Smooth muscle cell (in vitro differentiated cells): ENCODE results near the gene ETFA. TPM values are rescaled to one million over a fixed set of nuclear protein-coding genes. Genes with fewer than 3 reads are reported as not detected.
A peak's percentile ranks its signal among the peaks of the same experiment; 100 is the strongest.

ENCODE experiments used
- DNase-seq: peaks from one replicate; lab custom pipeline; 2025; ENCODE audit not compliant: unreplicated experiment; lab: John Stamatoyannopoulos, UW
- H2AFZ ChIP-seq: fragments of 200-600 bp; sonication (generic); 2 replicates; pipeline ENCODE4 v1.6.0; 2016; ENCODE audit warnings: antibody characterized with exemption, low read depth, mild to moderate bottlenecking
- H3F3A ChIP-seq: fragments of 200-600 bp; sonication (generic); 2 replicates; pipeline ENCODE4 v1.6.0; 2017; ENCODE audit warnings: antibody characterized with exemption, low read depth
- H3K27ac ChIP-seq: fragments of 200-600 bp; sonication (generic); 2 replicates; pipeline ENCODE4 v1.5.1; 2016; ENCODE audit warnings: low read depth, mild to moderate bottlenecking
- H3K27me3 ChIP-seq: fragments of 200-600 bp; sonication (generic); 2 replicates; pipeline ENCODE4 v1.6.1; 2016; ENCODE audit warnings: low read depth, mild to moderate bottlenecking
- H3K36me3 ChIP-seq: fragments of 200-600 bp; sonication (generic); 2 replicates; pipeline ENCODE4 v1.5.1; 2016; ENCODE audit warnings: low read depth
- H3K4me1 ChIP-seq: fragments of 200-600 bp; sonication (generic); 2 replicates; pipeline ENCODE4 v1.5.1; 2016; ENCODE audit warnings: low read depth
- H3K4me2 ChIP-seq: fragments of 200-600 bp; sonication (generic); 2 replicates; pipeline ENCODE4 v1.6.0; 2016; ENCODE audit warnings: mild to moderate bottlenecking
- H3K4me3 ChIP-seq: fragments of 200-600 bp; sonication (generic); 2 replicates; pipeline ENCODE4 v1.5.1; 2016; ENCODE audit warnings: mild to moderate bottlenecking
- H3K79me2 ChIP-seq: fragments of 200-600 bp; sonication (generic); 2 replicates; pipeline ENCODE4 v1.6.0; 2016; ENCODE audit warnings: low read depth, mild to moderate bottlenecking
- H3K9ac ChIP-seq: fragments of 200-600 bp; sonication (generic); 2 replicates; pipeline ENCODE4 v1.6.0; 2016; ENCODE audit warnings: low read depth
- H3K9me3 ChIP-seq: fragments of 200-600 bp; sonication (generic); replicated peaks from 2 replicates; pipeline ENCODE4 v1.5.1; 2016; ENCODE audit warnings: low read depth
- H4K20me1 ChIP-seq: fragments of 200-600 bp; sonication (generic); 2 replicates; pipeline ENCODE4 v1.6.0; 2016; ENCODE audit warnings: low read depth
- WGBS: methylation state at CpG from one replicate; pipeline ENCODE4 v1.1.7; 2016; ENCODE audit warnings: low lambda C conversion rate; 5-methylcytosine and 5-hydroxymethylcytosine counted together
- polyA plus RNA-seq: library from polyadenylated mRNA; unstranded; fragments of >200 nt; fragmentation: Nextera tagmentation; extraction: Ambion mirVana; gene quantifications from 2 replicates; pipeline ENCODE4 v1.2.1, GENCODE V29; 2016
- total RNA-seq: library from RNA; depleted of rRNA; stranded (reverse); fragments of >200 nt; gene quantifications from 2 replicates; pipeline ENCODE4 v1.2.3, GENCODE V29; 2014
- TF ChIP-seq, protein P1 (sequence below): fragments of 200-600 bp; sonication (generic); IDR thresholded peaks from 2 replicates; pipeline ENCODE4 v1.5.1; 2017; ENCODE audit warnings: borderline replicate concordance, mild to moderate bottlenecking, antibody characterized with exemption; ENCODE audit not compliant: insufficient read depth, poor library complexity, severe bottlenecking

ETFA gene
- total and polyA plus RNA-seq, 2 experiments from 2014 or later: 98.0 to 119 TPM

DNA sequence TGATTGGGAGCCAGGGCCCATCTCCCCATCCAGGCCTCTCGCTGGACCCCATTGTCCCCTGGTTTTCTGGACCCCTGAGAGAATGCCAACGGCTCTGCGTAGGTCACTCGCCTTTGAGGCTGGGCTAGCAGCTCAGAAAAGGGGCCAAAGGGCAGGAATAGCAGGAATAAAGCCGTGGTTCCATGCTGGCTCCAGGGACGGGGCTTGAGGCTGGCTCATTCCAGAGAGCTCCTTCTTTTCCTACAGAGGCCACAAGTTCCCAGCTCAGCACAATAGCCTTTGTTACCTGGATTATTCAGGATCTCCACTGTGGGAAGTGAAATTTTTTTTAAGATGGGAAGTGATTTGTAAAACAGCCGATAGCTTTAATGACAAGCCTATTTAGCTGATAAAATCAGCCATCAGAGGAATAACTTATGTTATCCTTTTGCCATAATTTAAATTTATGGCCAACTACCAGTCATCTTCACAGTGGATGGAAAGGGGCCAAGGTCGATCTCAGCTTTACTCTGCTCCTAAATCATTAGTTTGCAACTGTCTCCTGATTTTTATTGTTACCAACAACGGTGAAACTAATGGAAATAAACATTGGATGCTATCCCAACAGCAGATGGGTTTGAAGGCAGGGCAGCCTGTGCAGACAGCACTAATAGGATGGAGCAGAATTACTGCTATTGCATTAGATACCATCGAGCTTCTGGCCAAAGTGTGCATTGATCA, 127.2 kb downstream of the ETFA start:
- Histone ChIP-seq H3K27ac (no peak overlapping the region), H2AFZ (no peak overlapping the region), H3K9me3 (no peaks in the 10 kb centered on the region), H3F3A (no peaks in the 10 kb centered on the region), H3K9ac (no peak overlapping the region), H3K4me2 (no peak overlapping the region), H3K4me3 (no peak overlapping the region), H3K4me1 (peaks cover 7% of the 10 kb centered on the region), H3K27me3 (no peaks in the 10 kb centered on the region), H4K20me1 (no peaks in the 10 kb centered on the region), H3K36me3 (no peaks in the 10 kb centered on the region), H3K79me2 (no peaks in the 10 kb centered on the region)
- TF ChIP-seq, protein P1, sequence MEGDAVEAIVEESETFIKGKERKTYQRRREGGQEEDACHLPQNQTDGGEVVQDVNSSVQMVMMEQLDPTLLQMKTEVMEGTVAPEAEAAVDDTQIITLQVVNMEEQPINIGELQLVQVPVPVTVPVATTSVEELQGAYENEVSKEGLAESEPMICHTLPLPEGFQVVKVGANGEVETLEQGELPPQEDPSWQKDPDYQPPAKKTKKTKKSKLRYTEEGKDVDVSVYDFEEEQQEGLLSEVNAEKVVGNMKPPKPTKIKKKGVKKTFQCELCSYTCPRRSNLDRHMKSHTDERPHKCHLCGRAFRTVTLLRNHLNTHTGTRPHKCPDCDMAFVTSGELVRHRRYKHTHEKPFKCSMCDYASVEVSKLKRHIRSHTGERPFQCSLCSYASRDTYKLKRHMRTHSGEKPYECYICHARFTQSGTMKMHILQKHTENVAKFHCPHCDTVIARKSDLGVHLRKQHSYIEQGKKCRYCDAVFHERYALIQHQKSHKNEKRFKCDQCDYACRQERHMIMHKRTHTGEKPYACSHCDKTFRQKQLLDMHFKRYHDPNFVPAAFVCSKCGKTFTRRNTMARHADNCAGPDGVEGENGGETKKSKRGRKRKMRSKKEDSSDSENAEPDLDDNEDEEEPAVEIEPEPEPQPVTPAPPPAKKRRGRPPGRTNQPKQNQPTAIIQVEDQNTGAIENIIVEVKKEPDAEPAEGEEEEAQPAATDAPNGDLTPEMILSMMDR: no peak
- DNase-seq: no peak
- 83% methylated on average over 10 of the region's 10 CpGs for WGBS

DNA sequence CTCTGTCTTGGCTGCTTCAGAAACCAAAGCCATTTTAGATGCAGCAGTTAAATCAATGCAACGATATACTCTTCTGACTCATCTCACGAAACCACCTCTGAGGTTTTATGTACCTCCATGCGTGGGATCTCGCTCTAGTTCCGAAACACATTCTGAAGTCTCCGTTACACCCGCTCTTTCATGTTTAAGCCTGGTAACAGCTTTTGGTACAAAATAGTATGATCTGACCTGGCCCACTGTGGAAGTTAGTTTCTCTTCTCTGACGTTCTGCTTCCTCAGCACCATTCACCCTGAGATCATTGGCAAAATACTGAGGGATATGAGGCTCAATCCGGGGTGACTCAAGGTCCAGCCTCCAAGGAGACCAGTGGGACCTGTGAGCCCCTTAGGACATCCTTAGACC, 129.6 kb downstream of the ETFA start:
- 95% methylated on average over 9 of the region's 9 CpGs for WGBS
- H2AFZ ChIP-seq: no peak overlapping the region

DNA sequence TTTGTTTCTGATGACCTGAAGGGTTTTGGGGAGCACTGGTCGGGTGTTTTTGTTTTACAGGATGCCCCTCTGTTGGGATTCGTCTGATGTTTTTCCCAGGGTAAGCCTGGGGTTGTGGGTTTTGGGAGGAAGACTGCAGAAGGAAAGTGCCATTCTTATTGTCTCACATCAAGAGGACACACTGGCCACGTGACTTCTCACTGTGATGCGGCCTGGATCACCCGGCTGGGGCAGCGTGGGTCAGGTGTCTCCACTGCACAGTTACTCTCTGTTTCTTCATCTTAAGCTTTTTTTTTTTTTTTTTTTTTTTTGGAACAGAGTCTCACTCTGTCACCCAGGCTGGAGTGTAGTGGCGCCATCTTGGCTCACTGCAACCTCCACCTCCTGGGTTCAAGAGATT, 130.9 kb downstream of the ETFA start:
- no peaks in the 10 kb centered on the region for H3K36me3 ChIP-seq
- H3F3A ChIP-seq: no peaks in the 10 kb centered on the region
- TF ChIP-seq, protein P1: no peak
- no peak overlapping the region for H3K27ac ChIP-seq
- H3K9ac ChIP-seq: no peak overlapping the region
- WGBS: 96% methylated on average over 6 of the region's 7 CpGs
- DNase-seq: no peak
- H3K79me2 ChIP-seq: no peaks in the 10 kb centered on the region
- H3K4me3 ChIP-seq: no peak overlapping the region
- no peaks in the 10 kb centered on the region for H3K9me3 ChIP-seq
- peaks cover 10% of the 10 kb centered on the region for H3K4me1 ChIP-seq
- no peak overlapping the region for H2AFZ ChIP-seq
- no peaks in the 10 kb centered on the region for H3K27me3 ChIP-seq
- no peak overlapping the region for H3K4me2 ChIP-seq
- H4K20me1 ChIP-seq: no peaks in the 10 kb centered on the region

More for the DNA sequence above, 129.6 kb downstream of the ETFA start:
- H3K4me1 ChIP-seq: peaks cover 10% of the 10 kb centered on the region
- H3K27me3 ChIP-seq: no peaks in the 10 kb centered on the region
- H3K4me3 ChIP-seq: no peak overlapping the region
- no peaks in the 10 kb centered on the region for H4K20me1 ChIP-seq
- no peaks in the 10 kb centered on the region for H3K9me3 ChIP-seq
- H3K9ac ChIP-seq: no peak overlapping the region
- no peaks in the 10 kb centered on the region for H3K79me2 ChIP-seq
- H3K36me3 ChIP-seq: no peaks in the 10 kb centered on the region
- DNase-seq: no peak
- peak overlapping the region; percentile 75 for H3K27ac ChIP-seq
- H3F3A ChIP-seq: no peaks in the 10 kb centered on the region
- no peak overlapping the region for H3K4me2 ChIP-seq
- TF ChIP-seq, protein P1: no peak

DNA sequence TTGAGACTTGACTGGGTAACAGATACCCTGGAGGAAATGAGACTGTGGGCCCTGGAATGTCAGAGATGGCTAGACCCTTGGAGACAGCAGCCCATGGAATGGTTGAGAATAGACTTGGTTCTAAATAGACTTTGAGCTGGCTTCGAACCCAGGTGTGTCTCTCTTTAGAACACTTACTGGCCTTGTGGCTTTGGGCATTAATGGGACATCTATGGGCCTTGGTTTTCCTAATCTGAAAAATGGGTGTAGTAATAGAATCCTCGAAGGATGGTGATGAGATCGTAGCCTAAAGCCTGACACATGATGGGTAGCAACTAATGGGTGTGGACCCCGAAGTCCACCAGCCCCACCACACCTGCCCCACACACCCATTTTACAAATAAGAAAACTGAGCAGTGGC, 132.2 kb downstream of the ETFA start:
- 91% methylated on average over 4 of the region's 4 CpGs for WGBS
- H3K79me2 ChIP-seq: no peaks in the 10 kb centered on the region
- TF ChIP-seq, protein P1: no peak
- no peak for DNase-seq
- no peak overlapping the region for H3K27ac ChIP-seq
- no peaks in the 10 kb centered on the region for H4K20me1 ChIP-seq
- H3K4me1 ChIP-seq: peaks cover 4% of the 10 kb centered on the region
- no peaks in the 10 kb centered on the region for H3K36me3 ChIP-seq
- H3K9me3 ChIP-seq: no peaks in the 10 kb centered on the region
- no peaks in the 10 kb centered on the region for H3F3A ChIP-seq
- no peak overlapping the region for H2AFZ ChIP-seq
- H3K4me2 ChIP-seq: no peak overlapping the region
- H3K4me3 ChIP-seq: no peak overlapping the region
- no peak overlapping the region for H3K9ac ChIP-seq
- no peaks in the 10 kb centered on the region for H3K27me3 ChIP-seq
